SK-MEL-5 (cell line): Measurements from ENCODE around the gene SMARCD2. TPM values are rescaled to one million over a fixed set of nuclear protein-coding genes. Genes with fewer than 3 reads are reported as not detected.
"Not testable (repeated sequence)": the region's sequence is repeated elsewhere in the genome, so short reads cannot be mapped to it uniquely, and the experiment has no call there.

Experiments
- DNase-seq: peaks from one replicate; pipeline ENCODE4 v3.0.0-alpha.2; 2016; ENCODE audit warnings: low read depth, low spot score
- in situ Hi-C: cut with HindIII; loops from 2 replicates; pipeline ENCODE4 v1.10.0; 2016; ENCODE audit warnings: low sequenced_read_pairs, high pct_unique_total_duplicates, low pct_unique_long_range_greater_than_20kb
- total RNA-seq: library from RNA; depleted of rRNA; stranded (reverse); fragments of >200 nt; shearing (Covaris generic); gene quantifications from 2 replicates; pipeline ENCODE4 v1.2.3, GENCODE V29; 2014

Gene SMARCD2
- total RNA-seq, 1 experiment from 2014 or later = 160 TPM

GRCh38 chr17:63856425-63856824 lies 13.9 kb upstream of the SMARCD2 start:
- DNase-seq, in situ Hi-C loops: not testable (repeated sequence)

- DNase-seq = no peak
- in situ Hi-C loops = no loop called here
These were observed 12.7 kb upstream of the SMARCD2 start for GRCh38 chr17:63855185-63855584.

DNA sequence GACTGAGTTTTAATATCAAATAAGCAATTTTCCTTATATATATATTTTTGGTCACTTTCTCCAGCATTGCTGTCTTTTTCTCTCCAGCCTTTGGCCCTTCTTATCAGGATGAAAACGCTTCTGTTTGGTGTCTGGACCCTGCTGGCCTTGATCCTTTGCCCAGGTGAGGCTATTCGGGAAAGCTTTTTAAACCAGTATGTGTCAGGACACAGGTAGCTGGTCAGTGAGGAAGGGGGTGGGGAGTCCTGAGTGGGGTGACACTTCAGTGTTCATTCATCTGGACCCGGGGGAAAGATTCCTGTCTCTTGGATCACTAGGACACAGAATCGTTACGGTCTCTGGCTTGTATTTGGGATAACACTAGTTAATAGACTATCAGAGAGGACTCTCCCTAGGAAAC lies 12.2 kb upstream of the SMARCD2 start:
- no peak for DNase-seq
- in situ Hi-C loops = no loop called here

GRCh38 chr17:63853260-63853659 lies 10.8 kb upstream of the SMARCD2 start:
- in situ Hi-C loops = no loop called here
- DNase-seq = no peak

DNA sequence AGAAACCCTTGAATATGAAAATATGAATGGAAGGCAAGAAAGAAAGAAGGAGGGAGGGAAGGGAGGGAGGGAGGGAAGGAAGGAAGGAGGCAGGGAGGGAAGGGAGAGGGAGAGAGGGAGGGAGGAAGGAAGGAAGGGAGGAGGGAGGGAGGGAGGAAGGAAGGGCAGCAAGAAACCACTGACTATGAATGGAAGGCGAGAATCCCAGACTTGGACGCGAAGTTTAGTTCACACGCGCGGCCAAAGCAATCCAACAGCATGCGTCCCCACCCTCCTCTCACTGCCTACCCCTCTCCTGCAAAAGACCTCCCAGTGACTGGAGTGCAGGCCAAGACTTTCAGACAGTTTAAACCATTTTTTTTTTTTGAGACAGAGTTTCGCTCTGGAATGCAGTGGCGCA lies 7.9 kb upstream of the SMARCD2 start:
- DNase-seq = no peak
- in situ Hi-C loops = no loop called here

DNA sequence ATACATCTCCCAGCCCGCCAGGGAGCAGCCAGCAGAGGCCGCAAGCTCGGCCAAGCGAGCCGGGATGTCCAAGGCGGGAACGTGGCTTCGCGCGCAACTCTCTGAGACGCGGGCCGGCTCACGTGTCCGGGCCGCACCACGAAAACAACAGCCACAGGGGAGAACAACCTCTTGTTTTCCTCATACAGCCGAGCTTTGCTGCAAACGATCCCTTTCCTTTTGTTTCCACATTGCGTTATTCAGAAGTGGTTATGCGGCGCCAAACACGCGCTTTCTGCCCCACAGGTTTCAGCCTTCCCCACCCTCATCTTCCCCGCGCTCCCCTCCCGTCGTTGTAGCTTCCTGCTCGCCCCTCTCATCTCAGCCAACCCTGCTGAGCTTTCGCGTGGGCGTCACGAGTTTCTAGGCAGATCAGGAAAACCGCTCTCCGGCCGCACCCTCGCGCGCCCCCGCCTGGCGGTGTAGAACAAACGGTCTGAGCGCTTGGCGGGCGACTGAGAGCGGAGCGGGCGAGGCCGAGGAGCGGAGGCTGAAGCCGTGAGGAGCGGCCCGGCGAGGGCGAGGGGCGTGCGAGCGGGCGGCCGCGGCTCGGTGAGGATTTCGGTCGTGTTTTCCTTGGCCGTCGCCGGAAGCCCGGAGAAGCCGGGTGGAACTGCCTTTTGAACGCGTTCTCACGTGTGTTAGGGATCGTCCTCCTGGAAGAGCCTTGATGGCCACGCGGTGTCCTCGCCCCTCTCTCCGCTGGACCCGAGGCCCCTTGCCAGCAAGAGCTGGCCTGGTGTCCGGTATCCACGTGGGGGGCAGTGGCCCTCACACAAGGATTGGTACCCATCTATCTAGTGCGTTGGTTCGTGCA lies 6.6 kb upstream of the SMARCD2 start:
- peak; percentile 97 for DNase-seq
- in situ Hi-C loops = no loop called here

GRCh38 chr17:63847525-63848249 lies 5.2 kb upstream of the SMARCD2 start:
- no peak for DNase-seq
- in situ Hi-C loops = no loop called here

DNA sequence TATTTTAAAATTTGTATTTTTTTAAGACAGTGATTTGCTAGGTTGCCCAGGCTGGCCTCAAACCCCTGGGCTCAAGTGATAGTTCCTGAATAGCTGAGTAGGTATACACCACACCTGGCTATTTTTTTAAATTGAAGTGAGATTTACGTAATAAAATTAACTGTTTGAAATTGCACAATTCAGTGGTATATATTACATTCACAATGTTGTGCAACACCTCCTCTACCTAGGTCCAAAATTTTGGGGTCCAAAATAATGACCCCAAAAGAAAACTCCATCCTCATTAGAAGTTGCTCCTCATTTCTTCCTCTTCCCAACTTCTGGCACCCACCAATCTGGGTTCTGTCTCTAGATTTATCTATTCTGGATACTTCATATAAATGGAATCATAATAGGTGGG lies 3.0 kb upstream of the SMARCD2 start:
- DNase-seq = no peak
- in situ Hi-C loops = no loop called here

GRCh38 chr17:63843910-63844677 lies 1.6 kb upstream of the SMARCD2 start:
- DNase-seq = no peak
- in situ Hi-C loops = no loop called here

- peak; percentile 31 for DNase-seq
- in situ Hi-C loops = not testable (repeated sequence)
These were observed 953 bp upstream of the SMARCD2 start for GRCh38 chr17:63843387-63843888.

DNA sequence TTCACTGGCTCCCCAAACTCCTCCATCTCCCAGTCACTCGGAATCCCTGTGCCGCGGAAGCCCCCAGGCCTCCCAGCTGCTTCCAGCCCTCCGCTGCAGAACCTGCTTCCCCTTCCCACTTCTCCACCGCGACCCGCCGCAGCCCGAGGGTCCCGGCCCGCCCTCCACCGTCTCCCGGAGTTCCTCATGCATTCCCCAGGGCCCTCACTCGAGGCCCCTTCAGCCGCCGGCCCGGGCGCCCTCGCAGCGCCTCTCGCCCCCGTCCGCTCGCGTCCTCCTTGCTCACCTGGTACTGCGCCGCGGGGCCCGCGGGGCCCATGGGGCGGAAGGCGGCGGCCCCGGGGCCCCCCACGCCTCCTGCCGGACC lies 329 bp downstream of the SMARCD2 start:
- in situ Hi-C loops = no loop called here

GRCh38 chr17:63841350-63842172 lies 924 bp downstream of the SMARCD2 start:
- in situ Hi-C loops = no loop called here
- peak; percentile 30 for DNase-seq

More for the DNA sequence above, 329 bp downstream of the SMARCD2 start:
- no peak for DNase-seq

DNA sequence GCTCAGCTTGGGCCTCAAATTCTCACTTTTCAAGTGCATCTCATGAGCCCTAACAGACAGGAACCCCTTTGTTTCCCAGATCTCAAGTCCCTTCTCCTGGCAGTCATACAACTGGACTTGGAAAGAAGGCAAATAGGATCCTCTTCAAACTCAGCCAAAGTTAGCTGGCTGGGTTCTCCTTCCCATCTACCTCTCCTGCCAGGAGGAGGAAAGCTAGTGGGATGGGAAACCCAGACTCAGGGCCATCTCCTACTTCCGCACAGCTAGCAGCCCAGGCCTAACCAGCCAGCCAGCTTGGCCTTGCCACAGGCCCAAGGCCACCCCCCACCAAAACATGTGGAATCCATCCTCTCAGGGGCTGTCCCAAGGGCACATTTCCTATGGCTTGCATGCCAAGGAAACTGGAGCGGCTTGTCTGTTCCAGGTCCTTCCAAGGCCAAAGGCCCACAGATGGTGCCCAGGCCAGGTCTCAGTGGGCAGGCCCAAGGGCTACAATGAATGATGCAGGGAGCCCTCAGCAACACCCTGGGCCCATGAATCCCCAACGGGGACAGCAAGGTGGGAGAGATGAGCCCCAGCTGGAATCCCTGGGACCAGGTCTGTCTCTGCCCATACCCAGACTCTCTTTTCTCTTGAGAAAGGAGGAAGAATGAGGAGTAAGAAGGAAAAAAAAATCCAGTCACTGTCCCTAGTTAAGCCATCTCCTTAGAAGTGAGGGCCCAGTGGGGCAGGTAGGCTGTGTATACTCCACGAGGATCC lies 1.7 kb downstream of the SMARCD2 start:
- in situ Hi-C loops = no loop called here
- DNase-seq = peak; percentile 83

- DNase-seq = no peak
- in situ Hi-C loops = no loop called here
These were observed 3.8 kb downstream of the SMARCD2 start for GRCh38 chr17:63838631-63839171.

DNA sequence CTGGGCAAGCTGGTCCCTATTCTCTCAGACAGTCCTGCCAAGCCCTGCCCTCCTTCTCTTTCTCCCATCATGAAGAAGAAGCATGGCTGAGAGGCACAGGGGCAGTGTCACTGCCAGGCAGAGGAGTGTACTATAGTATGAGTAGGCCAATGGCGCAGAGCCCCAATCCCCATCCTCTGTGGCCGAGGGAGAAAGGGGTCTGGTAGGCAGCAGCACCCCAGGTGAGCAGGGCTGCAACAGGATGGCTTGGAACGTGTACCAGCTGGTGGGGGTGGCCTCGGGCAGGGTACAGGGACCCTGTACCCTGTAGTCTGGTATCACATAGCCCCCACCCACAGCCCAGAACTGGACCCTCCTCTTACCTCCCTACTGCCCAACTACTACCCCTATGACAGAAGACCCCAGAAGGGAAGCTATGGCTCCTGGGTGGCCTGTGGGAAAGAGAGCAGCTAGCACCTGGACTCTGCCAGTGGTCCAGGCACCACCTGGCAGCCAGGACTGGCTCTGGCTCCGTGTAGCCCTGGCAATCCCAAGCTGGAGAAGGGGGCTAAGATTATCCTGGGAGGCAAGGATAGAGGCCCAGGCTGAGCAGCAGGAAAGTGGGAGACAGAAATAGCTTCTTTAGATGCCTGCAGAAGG lies 4.4 kb downstream of the SMARCD2 start:
- no peak for DNase-seq
- in situ Hi-C loops = no loop called here

GRCh38 chr17:63837480-63837879 lies 5.0 kb downstream of the SMARCD2 start:
- no peak for DNase-seq
- in situ Hi-C loops = no loop called here
